Measurements from ENCODE around the gene NR1H2. TPM values are rescaled to one million over a fixed set of nuclear protein-coding genes. Genes with fewer than 3 reads are reported as not detected.

NR1H2 gene
- total RNA-seq, 4 donors from 2014 or later: 80.2 to 125 (median 93.7) TPM

DNA sequence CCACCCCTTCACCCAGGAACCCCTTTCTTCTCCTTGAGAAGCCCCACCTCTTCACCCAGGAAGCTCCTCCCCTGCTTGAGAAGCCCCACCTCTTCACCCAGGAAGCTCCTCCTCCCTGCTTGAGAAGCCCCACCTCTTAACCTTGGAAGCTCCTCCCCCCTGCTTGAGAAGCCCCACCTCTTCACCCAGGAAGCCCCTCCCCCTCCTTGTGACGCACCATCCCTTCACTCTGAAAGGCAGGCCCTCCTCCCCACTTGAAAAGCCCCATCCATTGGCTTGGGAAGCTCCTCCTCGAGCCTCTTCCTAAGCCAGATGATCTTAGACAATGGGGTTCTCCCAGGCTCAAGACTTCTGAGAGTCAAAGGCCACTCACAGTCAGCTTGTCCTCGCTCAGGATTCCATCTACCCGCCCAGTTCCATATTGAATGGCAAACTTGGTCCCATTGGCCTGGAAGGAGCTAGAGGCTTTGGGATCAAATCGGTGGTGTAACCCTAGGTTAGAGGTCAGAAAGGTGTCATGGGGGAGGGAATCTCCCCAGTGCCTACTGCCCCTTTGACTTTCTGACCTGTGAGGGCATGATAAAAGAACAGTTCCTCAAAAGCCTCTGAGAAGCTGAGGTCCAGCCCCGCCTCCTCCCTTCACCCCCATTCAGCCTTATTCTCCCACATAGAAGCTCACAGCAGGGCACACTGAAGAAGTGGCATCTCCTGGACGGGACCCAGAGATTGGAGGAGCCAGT, 14.8 kb upstream of the NR1H2 start:
- TF ChIP-seq, protein P1, sequence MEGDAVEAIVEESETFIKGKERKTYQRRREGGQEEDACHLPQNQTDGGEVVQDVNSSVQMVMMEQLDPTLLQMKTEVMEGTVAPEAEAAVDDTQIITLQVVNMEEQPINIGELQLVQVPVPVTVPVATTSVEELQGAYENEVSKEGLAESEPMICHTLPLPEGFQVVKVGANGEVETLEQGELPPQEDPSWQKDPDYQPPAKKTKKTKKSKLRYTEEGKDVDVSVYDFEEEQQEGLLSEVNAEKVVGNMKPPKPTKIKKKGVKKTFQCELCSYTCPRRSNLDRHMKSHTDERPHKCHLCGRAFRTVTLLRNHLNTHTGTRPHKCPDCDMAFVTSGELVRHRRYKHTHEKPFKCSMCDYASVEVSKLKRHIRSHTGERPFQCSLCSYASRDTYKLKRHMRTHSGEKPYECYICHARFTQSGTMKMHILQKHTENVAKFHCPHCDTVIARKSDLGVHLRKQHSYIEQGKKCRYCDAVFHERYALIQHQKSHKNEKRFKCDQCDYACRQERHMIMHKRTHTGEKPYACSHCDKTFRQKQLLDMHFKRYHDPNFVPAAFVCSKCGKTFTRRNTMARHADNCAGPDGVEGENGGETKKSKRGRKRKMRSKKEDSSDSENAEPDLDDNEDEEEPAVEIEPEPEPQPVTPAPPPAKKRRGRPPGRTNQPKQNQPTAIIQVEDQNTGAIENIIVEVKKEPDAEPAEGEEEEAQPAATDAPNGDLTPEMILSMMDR (IDR thresholded peaks at IDR 0.05): no peak
- no peak for TF ChIP-seq POLR2A (IDR thresholded peaks at IDR 0.05)
- no peak for TF ChIP-seq EP300 (IDR thresholded peaks at IDR 0.05)
- Histone ChIP-seq H3K36me3 (no peaks in the 10 kb centered on the region), H3K4me3 (no peak overlapping the region), H3K9me3 (no peaks in the 10 kb centered on the region), H3K27ac (no peak overlapping the region), H3K27me3 (no peaks in the 10 kb centered on the region), H3K4me1 (peaks cover 0 to 17% (median 1%) of the 10 kb centered on the region in 4 donors)
- WGBS, 2 donors: 82 to 85% methylated on average over 7 of the region's 7 CpGs
- no peak for DNase-seq (ENCODE audit: low spot score in 2 of 2)

DNA sequence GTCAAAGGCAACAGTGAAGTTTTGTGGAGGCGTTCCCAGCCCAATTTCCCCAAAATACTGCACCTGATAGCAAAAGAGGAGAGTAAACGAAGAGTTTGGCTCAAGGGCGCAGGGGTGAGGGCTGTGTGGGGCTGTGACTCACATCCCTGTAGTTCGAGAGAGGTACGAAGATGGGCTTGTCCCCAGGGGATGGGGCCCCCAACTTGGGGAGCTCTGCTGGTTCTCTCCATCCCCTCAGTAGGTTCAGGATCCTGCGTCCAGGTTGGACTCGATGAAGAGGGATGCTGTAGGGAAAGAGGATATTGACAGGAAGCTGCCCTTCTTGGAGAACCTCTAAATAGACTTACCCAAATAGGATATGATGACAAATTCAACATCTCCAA, 14.2 kb upstream of the NR1H2 start:
- H3K36me3 ChIP-seq: no peaks in the 10 kb centered on the region
- H3K27ac ChIP-seq: no peak overlapping the region
- no peaks in the 10 kb centered on the region for H3K9me3 ChIP-seq
- no peak for DNase-seq (ENCODE audit: low spot score in 2 of 2)
- WGBS, 2 donors: 83 to 86% methylated on average over 7 of the region's 7 CpGs
- no peaks in the 10 kb centered on the region for H3K27me3 ChIP-seq
- no peak for TF ChIP-seq EP300 (IDR thresholded peaks at IDR 0.05)
- TF ChIP-seq POLR2A (IDR thresholded peaks at IDR 0.05): no peak
- TF ChIP-seq, protein P1 (IDR thresholded peaks at IDR 0.05): no peak
- H3K4me3 ChIP-seq: no peak overlapping the region
- peaks cover 0 to 13% (median 1%) of the 10 kb centered on the region in 4 donors for H3K4me1 ChIP-seq

DNA sequence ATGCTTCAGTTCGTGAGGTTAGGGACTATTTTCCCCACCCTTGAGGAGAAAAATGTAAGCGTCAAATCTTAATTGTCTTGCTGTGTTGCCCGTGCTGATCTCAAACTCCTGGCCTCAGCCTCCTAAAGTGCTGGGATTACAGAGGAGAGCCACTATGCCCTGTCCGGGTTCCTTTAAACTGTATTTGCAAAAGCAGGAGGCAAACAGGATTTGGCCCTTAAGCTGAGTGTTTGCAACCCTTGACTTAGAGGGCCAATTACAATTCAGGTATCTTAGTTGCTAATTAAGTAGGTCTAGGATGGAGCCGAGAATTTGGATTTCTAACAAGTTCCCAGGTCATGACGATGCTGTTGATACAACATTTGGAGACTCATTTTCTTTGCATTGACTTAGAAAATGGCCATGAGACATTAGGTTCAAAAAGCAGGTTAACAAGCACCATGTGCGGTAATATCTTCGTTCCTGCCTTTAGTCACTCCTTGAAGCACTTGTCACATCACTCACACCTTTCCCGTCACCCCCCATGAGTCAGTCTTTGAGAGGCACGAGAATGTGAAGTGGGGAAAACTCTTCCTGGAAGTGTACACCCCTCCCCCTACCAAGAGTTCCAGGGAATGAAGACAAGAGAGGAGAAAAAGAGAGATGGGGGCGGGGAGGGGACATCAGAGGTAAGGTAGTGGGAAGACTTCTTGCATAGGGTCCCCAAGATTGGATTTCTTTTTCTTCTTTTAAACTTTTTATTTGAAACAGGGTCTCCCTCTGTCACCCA, 13.4 kb upstream of the NR1H2 start:
- no peaks in the 10 kb centered on the region for H3K27me3 ChIP-seq
- H3K4me1 ChIP-seq: peaks cover 0 to 5% (median under 1%) of the 10 kb centered on the region in 4 donors
- no peaks in the 10 kb centered on the region for H3K36me3 ChIP-seq
- H3K4me3 ChIP-seq: no peak overlapping the region
- no peak overlapping the region for H3K27ac ChIP-seq
- TF ChIP-seq EP300 (IDR thresholded peaks at IDR 0.05) (no peak), POLR2A (IDR thresholded peaks at IDR 0.05) (no peak)
- TF ChIP-seq, protein P1 (IDR thresholded peaks at IDR 0.05): no peak
- 67 to 69% methylated on average over 11 of the region's 11 CpGs for WGBS, 2 donors
- no peaks in the 10 kb centered on the region for H3K9me3 ChIP-seq
- no peak for DNase-seq (ENCODE audit: low spot score in 2 of 2)

DNA sequence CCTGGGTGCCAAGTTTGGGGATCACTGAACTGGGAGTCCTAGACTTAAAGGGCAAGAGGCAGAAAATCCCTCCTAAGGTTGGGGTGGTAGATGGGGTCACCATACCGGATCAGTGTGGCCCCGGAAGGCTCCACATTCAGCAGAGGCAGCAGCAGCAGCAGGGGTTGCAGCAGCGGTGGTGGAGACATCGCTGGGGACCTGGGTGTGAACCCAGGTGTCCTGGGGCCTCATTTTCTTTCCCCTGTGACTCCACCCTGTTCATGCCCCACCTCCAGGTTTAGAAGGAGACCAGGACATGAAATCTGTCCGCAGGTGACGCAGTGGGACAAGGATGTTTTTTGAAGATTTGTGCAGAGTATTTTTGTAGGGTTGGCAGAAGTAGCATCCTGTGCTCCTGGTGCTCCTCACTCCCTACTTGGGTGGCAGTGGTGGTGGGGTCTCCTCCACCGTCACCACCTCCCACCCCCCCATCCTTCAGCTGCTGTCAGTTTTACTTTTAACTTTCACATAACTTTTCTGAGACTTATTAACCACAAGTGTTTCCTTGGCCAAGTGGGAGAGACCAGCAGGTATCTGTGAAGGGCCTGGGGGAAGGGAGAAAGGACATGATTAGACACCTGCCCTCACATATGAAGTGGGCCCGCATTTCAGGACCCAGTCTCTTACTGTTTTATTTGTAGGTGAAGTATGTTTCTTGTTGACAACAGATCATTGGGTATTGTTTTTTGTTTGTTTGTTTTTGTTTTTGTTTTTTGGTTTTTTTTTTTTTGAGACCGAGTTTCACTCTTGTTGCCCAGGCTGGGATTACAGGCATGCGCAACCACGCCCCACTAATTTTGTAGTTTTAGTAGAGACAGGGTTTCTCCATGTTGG, 10.6 kb upstream of the NR1H2 start, which contains the start of gene NAPSA:
Gene NAPSA, minus strand, starts transcription at position 206 of the 873 bp plus-strand sequence. Its CDS starts 18 bp downstream, at position 188.
- Histone ChIP-seq H3K4me3 (no peak within 1 kb of the TSS), H3K9me3 (no peaks in the 10 kb centered on the region), H3K36me3 (no peaks in the 10 kb centered on the region), H3K27ac (no peak within 1 kb of the TSS), H3K4me1 (peaks cover 0 to 5% (median 0%) of the 10 kb centered on the region in 4 donors), H3K27me3 (no peaks in the 10 kb centered on the region)
- TF ChIP-seq, protein P1 (IDR thresholded peaks at IDR 0.05): no peak
- TF ChIP-seq EP300 (IDR thresholded peaks at IDR 0.05) (no peak), POLR2A (IDR thresholded peaks at IDR 0.05) (no peak)
- DNase-seq (ENCODE audit: low spot score in 2 of 2): no peak
- 81 to 83% methylated on average over 11 of the region's 11 CpGs for WGBS, 2 donors

Data from tibial nerve (tissue), 4 donors.